K562 (cell line): ENCODE data around the gene CNOT4. TPM values are rescaled to one million over a fixed set of nuclear protein-coding genes. Genes with fewer than 3 reads are reported as not detected.
A peak's percentile ranks its signal among the peaks of the same experiment; 100 is the strongest.

Source experiments
- ATAC-seq: fragments of 200-7000 bp; cut with Tn5 transposase; 3 replicates; pipeline ENCODE4 v1.9.1; 2020; ENCODE audit warnings: moderate library complexity
- BruUV-seq: library from RNA; stranded (reverse); fragments of 400-500 nt; replicated peaks from 2 replicates; lab custom pipeline; 2021; lab: Mats Ljungman, UMichigan
- CTCF ChIA-PET: fragments of 300-600 bp; formaldehyde crosslinking; extraction: SDS; loops from one replicate; lab custom pipeline; 2021; ENCODE audit warnings: low intra/inter-chr PET ratio; lab: Yijun Ruan, JAX
- POLR2A ChIA-PET: fragments of 300-600, 350-650 bp; sonication (Branson Sonifier 250); formaldehyde crosslinking; extraction: SDS; loops from one replicate; lab custom pipeline; 2021; ENCODE audit warnings: antibody characterized with exemption, inconsistent platforms; lab: Yijun Ruan, JAX
- DNase-seq, 4 experiments: peaks; one replicate each; pipeline versions ENCODE4 v3.0.0 to v3.0.0-alpha.2; 2011 to 2018; ENCODE audit warnings: low spot score in 3 of 4, mixed read lengths in 3 of 4; ENCODE audit errors: extremely low read depth in 1 of 4
- FAIRE-seq: peaks from 2 replicates; lab custom pipeline; 2011; peaks lifted over from hg19 to GRCh38; lab: Jason Lieb, UNC
- H2AFZ ChIP-seq: 2 replicates; pipeline ENCODE4 v1.6.0; 2011; ENCODE audit warnings: low read depth, low read length, control low read depth, inconsistent platforms
- H3K27ac ChIP-seq: fragments of 200-600 bp; 3 replicates; pipeline ENCODE4 v1.8.0; 2011; ENCODE audit warnings: low read depth, mild to moderate bottlenecking, control low read depth, inconsistent platforms, low read length, moderate library complexity, mixed read lengths; ENCODE audit errors: extremely low read depth
- H3K27me3 ChIP-seq, 2 experiments: fragments of 300-600 bp in 1 of 2; 2 replicates in 1 of 2; 3 replicates in 1 of 2; pipeline versions ENCODE4 v1.6.0 to v1.8.0; 2011; ENCODE audit warnings: inconsistent platforms in 2 of 2, low read length in 2 of 2, mild to moderate bottlenecking in 1 of 2, mixed read lengths in 1 of 2, moderate library complexity in 1 of 2; ENCODE audit not compliant: control insufficient read depth in 2 of 2, insufficient read depth in 2 of 2
- H3K36me3 ChIP-seq: fragments of 300-600 bp; 3 replicates; pipeline ENCODE4 v1.8.0; 2011; ENCODE audit warnings: mild to moderate bottlenecking, low read length, inconsistent platforms; ENCODE audit not compliant: control insufficient read depth, insufficient read depth
- H3K4me1 ChIP-seq, 2 experiments: fragments of 200-600 bp in 1 of 2; replicated peaks in 1 of 2; 2 replicates in 1 of 2; 3 replicates in 1 of 2; pipeline versions ENCODE4 v1.5.1 to v1.8.0; 2011; ENCODE audit warnings: inconsistent platforms in 2 of 2, low read length in 2 of 2, mild to moderate bottlenecking in 1 of 2, mixed read lengths in 1 of 2, moderate library complexity in 1 of 2; ENCODE audit not compliant: control insufficient read depth in 2 of 2, insufficient read depth in 2 of 2
- H3K4me2 ChIP-seq: 2 replicates; pipeline ENCODE4 v1.6.1; 2011; ENCODE audit warnings: low read length, control low read depth, inconsistent platforms, mixed read lengths; ENCODE audit not compliant: insufficient read depth
- H3K4me3 ChIP-seq: fragments of 200-600 bp; sonication (generic), shearing (Covaris generic); 2 replicates; pipeline ENCODE4 v1.5.1; 2016; ENCODE audit warnings: control low read depth, inconsistent platforms
- H3K79me2 ChIP-seq: fragments of 200-600 bp; 3 replicates; pipeline ENCODE4 v1.8.0; 2011; ENCODE audit warnings: low read length, inconsistent platforms; ENCODE audit not compliant: control insufficient read depth, insufficient read depth
- H3K9ac ChIP-seq, 2 experiments: 2 replicates each; pipeline versions ENCODE4 v1.6.0 to v1.6.1; 2011; ENCODE audit warnings: low read depth in 2 of 2, low read length in 2 of 2, control low read depth in 1 of 2, inconsistent platforms in 1 of 2, mild to moderate bottlenecking in 1 of 2, mixed read lengths in 1 of 2; ENCODE audit not compliant: insufficient read depth in 1 of 2
- H3K9me1 ChIP-seq: one replicate; pipeline ENCODE4 v1.6.0; 2011; ENCODE audit warnings: inconsistent platforms, mild to moderate bottlenecking, low read length, moderate library complexity; ENCODE audit not compliant: control insufficient read depth, insufficient read depth
- H3K9me3 ChIP-seq: replicated peaks from 2 replicates; pipeline ENCODE4 v1.5.1; 2011; ENCODE audit warnings: low read depth, low read length, inconsistent platforms; ENCODE audit not compliant: control insufficient read depth, insufficient read depth
- H4K20me1 ChIP-seq: replicated peaks from 2 replicates; pipeline ENCODE4 v1.6.1; 2011; ENCODE audit warnings: low read length, inconsistent platforms, mixed read lengths; ENCODE audit not compliant: control insufficient read depth, insufficient read depth
- MCM7 ChIP-seq, 2 experiments: fragments of 450-650 bp; IDR thresholded peaks; 2 replicates each; pipeline ENCODE4 v1.6.1; 2016 to 2018
- MECOM ChIP-seq: fragments of 250-450 bp; sonication (Bioruptor Pico); IDR thresholded peaks from 2 replicates; pipeline ENCODE4 v1.8.0; 2022; ENCODE audit warnings: inconsistent platforms
- RBM34 ChIP-seq: fragments of 200-400 bp; formaldehyde crosslinking; IDR thresholded peaks from 2 replicates; pipeline ENCODE4 v1.6.1; 2018; ENCODE audit warnings: low read length, borderline replicate concordance; ENCODE audit not compliant: insufficient read depth
- TFE3 ChIP-seq: fragments of 450-650 bp; formaldehyde crosslinking; IDR thresholded peaks from 2 replicates; pipeline ENCODE4 v1.4.0; 2020; ENCODE audit warnings: mild to moderate bottlenecking, mixed read lengths
- ZNF511 ChIP-seq: sonication (generic); formaldehyde crosslinking; IDR thresholded peaks from 2 replicates; pipeline ENCODE4 v1.8.0; 2022; ENCODE audit warnings: mild to moderate bottlenecking, missing genetic modification reagents
- WGBS: fragments of 100-300 bp; shearing (Covaris generic); methylation state at CpG from one replicate; pipeline ENCODE4 v1.1.6; 2016; ENCODE audit warnings: low coverage, mixed read lengths; ENCODE audit not compliant: insufficient coverage; ENCODE audit errors: missing lambda C conversion rate; 5-methylcytosine and 5-hydroxymethylcytosine counted together
- in situ Hi-C: fragments of 300-500 bp; cut with MboI; formaldehyde crosslinking; loops from 4 replicates; pipeline ENCODE4 v1.15.0; 2018; ENCODE audit warnings: inconsistent platforms, mixed read lengths
- intact Hi-C: fragments of 100-400 bp; cut with micrococcal nuclease; formaldehyde crosslinking; loops from 2 replicates; pipeline ENCODE4 v1.14.2; 2022
- polyA plus RNA-seq, 8 experiments: library from polyadenylated mRNA; depleted of rRNA in 4 of 8; stranded (reverse) in 5 of 8; unstranded in 3 of 8; fragments of >200 nt; fragmentation: Nextera tagmentation in 2 of 8; fragmentation: Illumina TruSeq in 1 of 8; extraction: Ambion mirVana in 2 of 8; extraction: Trizol in 1 of 8; gene quantifications; 2 replicates each; pipeline versions ENCODE4 v1.2.1 to v1.2.3, GENCODE V29; 2011 to 2014; ENCODE audit warnings: inconsistent platforms in 1 of 8, missing spikeins in 1 of 8
- total RNA-seq, 7 experiments: library from RNA; depleted of rRNA in 6 of 7; stranded (reverse); fragments of >200 nt in 6 of 7; fragmentation: Illumina TruSeq in 2 of 7; extraction: Trizol in 2 of 7; gene quantifications; 2 replicates each; pipeline versions ENCODE4 v1.2.1 to v1.2.3, GENCODE V29; 2011 to 2021; ENCODE audit warnings: low replicate concordance in 1 of 7

The CNOT4 gene
- total and polyA plus RNA-seq, 9 of the 15 experiments (the other 6 are each of a cell fraction or from before 2014, with no cell fraction given), result 8.6 to 24.1 (median 15.4) TPM

DNA sequence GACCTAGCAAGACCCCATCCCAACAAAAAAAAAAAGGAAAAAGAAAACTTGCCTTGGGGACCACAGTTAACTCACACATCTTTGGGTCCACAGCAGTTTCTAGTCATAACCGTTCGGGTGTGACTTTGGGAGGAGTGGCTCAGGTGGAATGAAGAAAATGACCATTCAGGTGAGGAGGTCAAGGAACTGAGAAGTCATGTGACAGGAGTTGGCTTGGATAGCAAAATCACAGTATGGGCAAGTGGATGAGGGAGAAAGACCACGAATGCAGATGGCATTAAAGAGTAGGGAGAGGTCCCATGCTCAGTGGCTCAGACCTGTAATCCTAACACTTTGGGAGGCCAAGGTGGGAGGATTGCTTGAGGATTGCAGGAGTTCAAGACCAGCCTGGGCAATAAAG, 17.1 kb upstream of the CNOT4 start:
- H3K4me2 ChIP-seq, result no peak overlapping the region
- no peak for DNase-seq
- no peaks in the 10 kb centered on the region for H3K9me1 ChIP-seq
- CTCF ChIA-PET, result no interaction called here
- no peak overlapping the region for H3K4me3 ChIP-seq
- ATAC-seq, result no peak
- FAIRE-seq, result no peak
- H2AFZ ChIP-seq, result no peak overlapping the region
- no peaks in the 10 kb centered on the region for H3K79me2 ChIP-seq
- no TSS peak for BruUV-seq
- in situ Hi-C loops, result no loop called here
- no peak overlapping the region for H3K9ac ChIP-seq
- no peaks in the 10 kb centered on the region for H3K36me3 ChIP-seq
- no peaks in the 10 kb centered on the region for H3K9me3 ChIP-seq
- 6% methylated on average over 3 of the region's 3 CpGs for WGBS
- H4K20me1 ChIP-seq, result no peaks in the 10 kb centered on the region
- peaks cover 3 to 4% of the 10 kb centered on the region in 2 experiments; a peak in 4 of 5 replicates for H3K4me1 ChIP-seq
- POLR2A ChIA-PET, result no interaction called here
- intact Hi-C loops, result no loop called here
- TF ChIP-seq MCM7 (IDR thresholded peaks at IDR 0.05), result no peak
- no peak for TF ChIP-seq MECOM (CRISPR knock-in tag)
- no peak for TF ChIP-seq RBM34
- no peak for TF ChIP-seq ZNF511 (CRISPR knock-in tag)
- peak; percentile 62 for TF ChIP-seq TFE3 (CRISPR knock-in tag)
- H3K27me3 ChIP-seq, result peaks cover 17 to 18% of the 10 kb centered on the region in 2 experiments; a peak in 3 of 5 replicates
- no peak overlapping the region for H3K27ac ChIP-seq
